ACC112 (cell line): ENCODE results near the gene LAMC3.

ENCODE experiments used
- H2AFZ ChIP-seq: fragments of 200-600 bp; sonication (generic); one replicate; pipeline ENCODE4 v1.6.0; 2017; ENCODE audit warnings: antibody characterized with exemption, low read length; ENCODE audit not compliant: unreplicated experiment
- H3K27ac ChIP-seq: fragments of 200-600 bp; sonication (generic); 2 replicates; pipeline ENCODE4 v1.5.1; 2014; ENCODE audit warnings: low read depth, mild to moderate bottlenecking, antibody characterized with exemption, low read length, moderate library complexity
- H3K27me3 ChIP-seq: fragments of 200-600 bp; sonication (generic); 2 replicates; pipeline ENCODE4 v1.6.1; 2014; ENCODE audit warnings: mild to moderate bottlenecking, antibody characterized with exemption, low read length, moderate library complexity, mixed read lengths; ENCODE audit not compliant: insufficient read depth
- H3K36me3 ChIP-seq: fragments of 200-600 bp; sonication (generic); 2 replicates; pipeline ENCODE4 v1.6.1; 2016; ENCODE audit warnings: mild to moderate bottlenecking, antibody characterized with exemption, low read length, moderate library complexity, mixed read lengths; ENCODE audit not compliant: insufficient read depth
- H3K4me1 ChIP-seq: fragments of 200-600 bp; sonication (generic); one replicate; pipeline ENCODE4 v1.6.1; 2016; ENCODE audit warnings: low read length, mixed read lengths; ENCODE audit not compliant: insufficient read depth, unreplicated experiment, control insufficient read depth
- H3K4me3 ChIP-seq: fragments of 200-600 bp; sonication (generic); 2 replicates; pipeline ENCODE4 v1.5.1; 2014; ENCODE audit warnings: mild to moderate bottlenecking, low read depth, low read length
- H3K79me2 ChIP-seq: fragments of 200-600 bp; sonication (generic); one replicate; pipeline ENCODE4 v1.6.0; 2016; ENCODE audit warnings: low read length; ENCODE audit not compliant: control insufficient read depth, unreplicated experiment, insufficient read depth

Gene LAMC3

GRCh38 chr9:131038256-131039128, 29.5 kb downstream of the LAMC3 start:
- Histone ChIP-seq H3K27me3 (0 out of 2 replicates have a peak, but pooled peaks cover 4% of the 10 kb centered on the region), H3K79me2 (no peaks in the 10 kb centered on the region), H3K4me3 (no peak overlapping the region), H3K27ac (no peak overlapping the region), H3K4me1 (no peaks in the 10 kb centered on the region), H3K36me3 (no peaks in the 10 kb centered on the region), H2AFZ (no peak overlapping the region)

- Histone ChIP-seq H3K27ac (no peak overlapping the region), H3K27me3 (0 out of 2 replicates have a peak, but pooled peaks cover 4% of the 10 kb centered on the region), H2AFZ (no peak overlapping the region)
These were observed 30.4 kb downstream of the LAMC3 start for GRCh38 chr9:131039129-131039954.

GRCh38 chr9:131042666-131043065, 33.7 kb downstream of the LAMC3 start:
- no peak overlapping the region for H3K27ac ChIP-seq
- H3K4me3 ChIP-seq: no peak overlapping the region
- no peaks in the 10 kb centered on the region for H3K36me3 ChIP-seq
- H3K4me1 ChIP-seq: no peaks in the 10 kb centered on the region
- no peak overlapping the region for H2AFZ ChIP-seq
- 0 out of 2 replicates have a peak, but pooled peaks cover 4% of the 10 kb centered on the region for H3K27me3 ChIP-seq
- no peaks in the 10 kb centered on the region for H3K79me2 ChIP-seq

More at GRCh38 chr9:131039129-131039954, 30.4 kb downstream of the LAMC3 start:
- Histone ChIP-seq H3K79me2 (no peaks in the 10 kb centered on the region), H3K4me3 (no peak overlapping the region), H3K4me1 (no peaks in the 10 kb centered on the region), H3K36me3 (no peaks in the 10 kb centered on the region)

- no peak overlapping the region for H2AFZ ChIP-seq
- no peaks in the 10 kb centered on the region for H3K79me2 ChIP-seq
- H3K36me3 ChIP-seq: no peaks in the 10 kb centered on the region
- no peak overlapping the region for H3K4me3 ChIP-seq
- H3K27me3 ChIP-seq: 0 out of 2 replicates have a peak, but pooled peaks cover 4% of the 10 kb centered on the region
- no peaks in the 10 kb centered on the region for H3K4me1 ChIP-seq
- H3K27ac ChIP-seq: no peak overlapping the region
These were observed 34.1 kb downstream of the LAMC3 start for GRCh38 chr9:131043087-131043486.

- H3K27me3 ChIP-seq: 0 out of 2 replicates have a peak, but pooled peaks cover 2% of the 10 kb centered on the region
- H3K4me1 ChIP-seq: no peaks in the 10 kb centered on the region
- H3K36me3 ChIP-seq: no peaks in the 10 kb centered on the region
- H3K27ac ChIP-seq: no peak overlapping the region
- no peaks in the 10 kb centered on the region for H3K79me2 ChIP-seq
- H2AFZ ChIP-seq: no peak overlapping the region
- no peak overlapping the region for H3K4me3 ChIP-seq
These were observed 34.7 kb downstream of the LAMC3 start for GRCh38 chr9:131043646-131044045.

- no peaks in the 10 kb centered on the region for H3K4me1 ChIP-seq
- no peaks in the 10 kb centered on the region for H3K79me2 ChIP-seq
- H3K27ac ChIP-seq: no peak overlapping the region
- H3K4me3 ChIP-seq: no peak overlapping the region
- no peaks in the 10 kb centered on the region for H3K36me3 ChIP-seq
- no peak overlapping the region for H2AFZ ChIP-seq
- no peaks in the 10 kb centered on the region for H3K27me3 ChIP-seq
These were observed 36.5 kb downstream of the LAMC3 start for GRCh38 chr9:131045300-131046092.

GRCh38 chr9:131046093-131046380, 37.1 kb downstream of the LAMC3 start:
- H3K36me3 ChIP-seq: no peaks in the 10 kb centered on the region
- H3K4me1 ChIP-seq: no peaks in the 10 kb centered on the region
- no peaks in the 10 kb centered on the region for H3K79me2 ChIP-seq
- H3K4me3 ChIP-seq: no peak overlapping the region
- no peak overlapping the region for H3K27ac ChIP-seq
- no peaks in the 10 kb centered on the region for H3K27me3 ChIP-seq
- H2AFZ ChIP-seq: no peak overlapping the region

- no peaks in the 10 kb centered on the region for H3K4me1 ChIP-seq
- H3K36me3 ChIP-seq: no peaks in the 10 kb centered on the region
- no peak overlapping the region for H3K27ac ChIP-seq
- no peaks in the 10 kb centered on the region for H3K79me2 ChIP-seq
- peak overlapping the region; percentile 32 for H2AFZ ChIP-seq
- no peaks in the 10 kb centered on the region for H3K27me3 ChIP-seq
- no peak overlapping the region for H3K4me3 ChIP-seq
These were observed 37.7 kb downstream of the LAMC3 start for GRCh38 chr9:131046581-131047202.

GRCh38 chr9:131048332-131048731, 39.4 kb downstream of the LAMC3 start:
- H3K36me3 ChIP-seq: no peaks in the 10 kb centered on the region
- no peaks in the 10 kb centered on the region for H3K27me3 ChIP-seq
- H2AFZ ChIP-seq: no peak overlapping the region
- no peaks in the 10 kb centered on the region for H3K79me2 ChIP-seq
- H3K4me1 ChIP-seq: no peaks in the 10 kb centered on the region
- no peak overlapping the region for H3K4me3 ChIP-seq
- H3K27ac ChIP-seq: no peak overlapping the region

- Histone ChIP-seq H3K4me1 (no peaks in the 10 kb centered on the region), H2AFZ (no peak overlapping the region), H3K36me3 (no peaks in the 10 kb centered on the region), H3K27ac (no peak overlapping the region), H3K79me2 (no peaks in the 10 kb centered on the region), H3K4me3 (no peak overlapping the region), H3K27me3 (no peaks in the 10 kb centered on the region)
These were observed 39.8 kb downstream of the LAMC3 start for GRCh38 chr9:131048820-131049219.
